T follicular helper cell (primary cell): ENCODE measurements around the gene PAF1.
"Not testable (repeated sequence)": the region's sequence is repeated elsewhere in the genome, so short reads cannot be mapped to it uniquely, and the experiment has no call there.

Source experiments
- DNase-seq: peaks from one replicate; pipeline ENCODE4 v3.0.0-alpha.2; 2020; ENCODE audit warnings: low read depth

Gene PAF1

DNA sequence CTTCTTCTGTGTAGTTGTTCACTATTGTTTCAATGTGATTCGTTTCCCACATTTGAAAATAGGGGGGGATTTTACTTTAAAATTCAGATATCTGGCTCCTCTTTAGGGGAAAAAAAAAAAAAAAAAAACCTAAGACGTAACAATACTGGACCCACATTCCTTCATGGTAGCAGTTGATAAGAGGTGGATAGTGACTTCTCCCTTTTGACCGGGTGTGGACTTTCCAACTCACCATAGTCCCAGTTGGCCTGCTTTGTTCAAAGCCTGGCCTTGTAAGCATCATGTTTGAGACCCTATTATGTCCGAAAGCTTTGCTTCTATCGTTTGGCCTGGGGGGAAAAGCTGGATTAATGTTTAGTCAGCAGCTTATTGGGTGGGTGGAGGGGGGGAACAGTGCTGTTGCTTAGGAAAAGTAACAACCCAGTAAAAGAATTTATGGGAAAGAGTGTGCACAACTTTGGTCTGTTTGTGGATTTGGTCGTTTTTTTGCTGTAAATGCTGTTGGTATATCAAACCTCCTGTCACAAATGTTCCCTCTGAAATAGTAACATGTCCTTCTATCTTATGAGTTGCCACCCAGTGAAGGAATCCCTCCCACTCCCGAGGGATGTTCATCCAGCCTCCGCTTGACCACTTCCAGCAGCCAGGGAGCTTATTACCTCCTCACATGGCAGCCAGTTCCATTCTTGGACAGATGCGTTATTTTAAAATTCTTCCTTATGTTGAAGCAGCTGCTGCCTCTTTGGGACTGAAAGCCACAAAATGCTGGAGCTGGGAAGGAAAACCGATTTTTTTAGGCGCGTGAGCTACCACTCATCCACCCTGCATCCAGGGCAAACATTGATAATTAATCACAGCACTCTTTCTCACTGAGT is 38.3 kb downstream of the PAF1 start:
- DNase-seq, result no peak

DNA sequence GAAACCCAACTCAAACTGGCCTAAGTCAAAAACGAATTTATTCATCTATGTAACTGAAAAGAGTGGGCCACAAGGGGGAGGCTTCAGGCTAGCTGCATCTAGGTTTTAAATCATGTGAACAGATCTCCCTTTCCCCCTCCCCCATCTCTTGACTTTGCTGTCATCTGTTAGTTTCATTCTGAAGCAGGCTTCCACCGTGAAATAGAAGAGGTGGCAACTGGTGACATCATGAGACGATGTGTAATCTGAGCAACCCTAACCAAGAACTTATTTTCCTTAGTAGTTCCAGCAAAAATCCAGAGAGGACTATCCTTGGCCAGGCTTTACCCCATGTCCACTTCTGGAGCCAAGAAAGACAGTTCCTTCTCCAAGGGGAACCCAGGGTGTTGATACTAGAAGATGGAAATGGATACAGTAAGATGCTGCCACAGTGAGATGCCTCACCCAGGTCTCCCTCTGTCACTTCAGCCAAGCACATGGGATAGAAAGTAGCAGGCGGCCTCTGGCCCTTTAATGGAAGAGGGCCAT is 39.3 kb downstream of the PAF1 start:
- DNase-seq, result no peak

DNA sequence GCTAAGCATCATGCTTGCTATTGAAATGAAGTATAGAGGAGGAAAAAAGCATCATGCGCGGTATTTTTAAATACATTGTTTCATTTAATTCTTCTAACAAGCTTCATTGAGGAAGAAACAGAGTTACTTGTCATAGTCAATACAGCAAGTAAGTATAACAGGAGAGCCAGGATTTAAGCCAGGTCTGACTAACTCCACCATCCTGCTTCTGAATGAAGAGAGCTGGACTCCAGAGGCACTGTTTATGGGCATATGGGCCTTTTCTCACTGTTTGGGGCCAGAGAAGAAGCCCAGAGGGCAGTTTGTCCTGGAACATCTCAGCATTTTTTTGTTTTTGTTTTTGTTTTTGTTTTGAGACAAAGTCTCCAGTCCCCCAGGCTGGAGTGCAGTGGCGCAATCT is 40.8 kb downstream of the PAF1 start:
- DNase-seq, result no peak

DNA sequence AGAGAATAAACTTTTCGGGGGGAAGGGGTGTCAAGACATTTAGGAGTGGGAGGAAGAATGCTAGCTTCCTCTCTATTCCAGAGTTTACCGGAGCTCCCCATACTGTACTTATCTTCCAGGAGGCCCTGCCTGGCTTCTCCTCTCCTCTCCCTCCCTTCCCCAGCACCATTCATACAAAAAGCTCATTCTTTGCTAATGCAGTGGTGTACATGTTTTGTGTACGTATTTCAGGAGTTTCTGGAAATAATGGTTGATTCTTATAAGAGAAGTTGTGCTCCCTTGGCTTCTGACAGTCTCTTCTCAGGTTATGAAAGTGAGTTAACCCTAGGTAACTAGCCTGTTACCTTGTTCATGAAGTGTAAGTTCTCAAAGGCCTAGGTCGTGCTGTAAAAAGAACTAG is 41.6 kb downstream of the PAF1 start:
- DNase-seq, result no peak

DNA sequence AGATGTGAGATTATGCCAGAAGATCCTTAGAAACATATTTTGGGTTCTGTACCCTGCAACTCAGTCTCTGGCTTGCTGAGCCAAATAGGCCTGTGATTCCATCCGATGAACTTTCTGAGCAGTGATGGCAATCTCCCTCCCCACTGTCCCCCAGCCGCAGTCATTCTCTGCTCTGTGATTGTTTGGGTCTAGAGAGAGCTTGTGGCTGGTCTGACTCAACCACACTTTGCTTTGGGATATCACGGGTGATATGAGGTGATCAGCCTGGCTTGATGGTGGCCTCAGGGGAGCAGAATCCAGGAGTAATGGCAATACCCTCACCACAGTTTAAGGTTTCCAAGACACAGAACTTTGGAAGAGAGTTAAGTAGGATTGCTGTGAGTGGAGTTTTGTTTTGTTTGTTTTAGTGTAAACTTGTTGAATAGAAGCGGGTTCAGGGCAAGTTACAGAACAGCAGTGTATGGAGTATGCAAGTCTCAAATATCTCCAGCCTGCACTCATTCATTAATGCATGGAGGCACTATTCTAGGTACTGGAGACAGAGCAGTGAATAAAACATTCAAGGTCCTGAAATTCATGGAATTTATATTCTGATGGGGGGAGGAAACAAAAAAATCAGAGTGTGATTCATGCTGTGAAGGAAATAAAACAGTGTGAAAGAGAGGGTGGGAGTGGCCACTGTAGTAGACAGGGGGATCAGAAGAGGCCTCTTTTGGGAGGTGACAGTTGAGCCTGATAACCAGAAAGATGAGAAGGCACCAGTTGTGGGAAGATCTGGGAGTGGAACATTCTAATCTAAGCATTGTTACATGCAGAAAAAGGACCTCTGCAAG is 43.4 kb downstream of the PAF1 start:
- no peak for DNase-seq

DNA sequence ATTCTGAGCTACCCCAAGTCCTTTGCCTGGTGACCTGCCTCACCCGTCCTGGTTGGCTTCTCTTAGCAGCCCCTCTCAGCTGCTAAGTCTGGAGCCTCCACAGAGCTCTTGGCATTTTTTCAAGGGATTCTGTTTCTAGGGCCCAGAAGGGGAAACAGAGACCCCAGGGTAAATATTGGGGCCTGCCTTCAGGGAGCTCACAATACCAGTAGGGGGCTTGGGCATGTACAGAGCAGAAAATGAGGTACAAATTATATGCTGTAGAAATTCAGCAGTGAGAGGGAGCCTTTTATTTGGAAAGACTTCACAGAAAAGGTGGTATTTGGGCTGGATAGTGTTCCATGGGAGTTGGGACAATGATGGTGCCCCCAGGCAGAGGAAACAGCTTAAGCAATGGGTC is 45.0 kb downstream of the PAF1 start:
- no peak for DNase-seq

DNA sequence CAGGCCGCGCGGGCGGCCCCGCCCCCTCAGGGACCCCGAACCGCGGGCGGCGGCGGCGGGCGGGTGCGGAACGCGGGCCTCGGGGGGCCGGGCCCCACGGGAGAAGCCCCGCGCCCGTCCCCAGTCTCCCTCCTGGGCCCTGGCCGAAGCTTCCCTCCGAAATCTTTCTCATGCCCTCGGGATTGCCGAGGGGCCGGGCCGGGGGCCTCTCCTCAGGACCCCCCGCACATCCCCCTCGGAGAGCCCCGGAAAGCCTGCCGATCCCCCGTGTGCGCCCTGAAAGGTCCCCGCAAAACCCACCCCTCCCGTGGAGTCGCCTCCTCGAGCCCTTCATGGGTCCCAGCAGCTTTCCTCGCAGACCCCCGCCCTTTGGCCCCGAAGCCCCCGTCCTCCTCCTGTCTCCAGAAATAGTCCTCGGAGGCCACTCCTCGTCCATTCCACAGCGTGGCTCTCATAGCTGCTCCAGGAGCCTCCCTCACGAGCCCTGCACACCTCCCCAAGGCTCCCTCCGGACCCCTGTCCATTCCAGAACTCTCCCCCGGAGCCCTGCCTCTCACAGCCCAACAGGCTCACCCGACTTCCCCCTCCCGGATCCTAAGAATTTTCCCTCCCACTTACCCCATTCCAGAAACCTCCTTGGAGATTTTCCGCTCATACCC is 48.1 kb downstream of the PAF1 start:
- DNase-seq, result no peak

DNA sequence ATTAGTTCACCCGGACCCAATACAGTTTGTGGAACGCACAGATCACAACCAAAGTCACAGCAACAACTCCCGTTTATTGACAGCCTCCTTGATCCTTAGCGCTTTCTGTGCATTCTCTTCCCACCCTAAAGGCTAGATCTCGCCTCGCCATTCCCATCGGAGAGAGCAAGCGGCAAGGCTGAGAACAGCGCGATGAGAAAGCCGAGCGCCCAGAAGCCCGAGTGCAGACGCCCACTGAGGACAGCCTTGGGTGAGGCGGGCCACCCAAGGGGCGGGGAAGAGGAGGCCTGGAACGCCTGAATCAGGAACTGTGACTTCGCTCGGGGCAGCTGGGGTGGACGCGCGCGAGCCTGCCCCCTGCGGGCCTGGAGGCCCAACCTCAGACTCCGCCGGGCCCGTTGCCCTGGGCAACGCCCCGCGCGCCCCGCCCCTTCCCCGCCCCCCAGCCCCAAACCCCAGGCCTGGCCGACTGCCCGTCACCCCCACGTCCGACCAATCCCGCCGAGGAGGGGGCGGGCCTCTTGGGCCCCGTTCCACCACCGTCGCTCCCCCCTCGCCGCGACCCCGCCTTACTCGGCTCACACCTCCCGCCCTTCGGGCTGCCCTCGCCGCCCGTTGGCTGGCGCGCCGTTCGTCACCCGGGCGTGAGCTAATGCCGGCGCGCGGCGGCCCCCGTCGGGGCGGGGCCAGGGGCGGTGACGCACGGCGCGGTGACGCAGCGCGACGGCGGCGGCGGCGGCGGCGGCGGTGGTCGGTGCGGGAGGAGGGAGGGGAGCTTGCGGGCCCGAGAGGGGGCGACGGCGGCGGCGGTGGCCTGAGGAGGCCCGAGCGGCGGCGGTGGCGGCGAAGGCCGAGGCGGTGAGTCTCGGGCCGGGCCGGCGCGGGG is 48.9 kb downstream of the PAF1 start, which contains the start of gene SAMD4B:
Gene SAMD4B, plus strand, starts transcription at position 703 of the 886 bp plus-strand sequence. CDS start 14,473 bp downstream, outside the sequence.
- DNase-seq, result peak; percentile 99

DNA sequence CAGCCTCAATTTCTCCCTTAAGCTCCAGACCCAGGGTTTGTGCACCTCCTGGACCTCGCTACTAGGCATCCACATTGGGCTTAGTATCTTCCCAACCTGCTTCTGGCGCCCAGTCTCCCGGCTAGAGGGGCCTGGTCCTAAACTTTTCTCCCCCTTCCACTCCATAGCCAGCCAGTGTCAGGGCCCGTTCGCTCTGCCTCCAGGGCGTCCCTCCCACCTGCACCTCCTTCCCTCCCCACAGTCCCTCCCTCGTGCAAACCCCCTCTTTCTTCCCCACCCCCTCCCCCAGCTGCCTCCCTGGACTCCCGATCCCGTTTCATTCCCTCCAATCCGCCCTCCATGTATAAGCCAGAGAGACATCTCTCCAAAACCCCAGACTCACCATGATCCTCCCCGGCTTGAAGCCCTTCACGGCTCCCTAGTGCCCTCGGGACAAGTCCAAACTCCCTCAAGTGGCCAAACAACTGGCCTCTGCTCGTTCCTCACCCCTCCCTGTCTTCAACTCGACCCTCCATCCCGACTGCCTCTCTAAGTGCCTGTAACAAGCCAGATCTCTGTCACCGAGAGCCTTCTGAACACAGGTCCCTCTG is 49.7 kb downstream of the PAF1 start:
- no peak for DNase-seq

DNA sequence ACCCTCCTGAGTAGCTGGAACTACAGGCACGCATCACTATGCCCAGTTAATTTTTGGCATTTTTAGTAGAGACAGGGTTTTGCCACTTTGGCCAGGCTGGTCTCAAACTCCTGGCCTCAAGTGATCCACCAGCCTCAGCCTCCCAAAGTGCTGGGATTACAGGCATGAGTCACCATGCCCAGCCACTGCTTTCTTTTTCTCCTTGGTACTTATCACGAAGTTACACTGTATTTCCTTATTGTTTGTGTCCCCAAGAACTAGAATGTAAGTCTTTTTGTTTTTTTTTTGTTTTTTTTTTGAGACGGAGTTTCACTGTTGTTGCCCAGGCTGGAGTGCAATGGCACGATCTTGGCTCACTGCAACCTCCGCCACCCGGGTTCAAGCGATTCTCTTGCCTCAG is 50.8 kb downstream of the PAF1 start:
- not testable (repeated sequence) for DNase-seq

DNA sequence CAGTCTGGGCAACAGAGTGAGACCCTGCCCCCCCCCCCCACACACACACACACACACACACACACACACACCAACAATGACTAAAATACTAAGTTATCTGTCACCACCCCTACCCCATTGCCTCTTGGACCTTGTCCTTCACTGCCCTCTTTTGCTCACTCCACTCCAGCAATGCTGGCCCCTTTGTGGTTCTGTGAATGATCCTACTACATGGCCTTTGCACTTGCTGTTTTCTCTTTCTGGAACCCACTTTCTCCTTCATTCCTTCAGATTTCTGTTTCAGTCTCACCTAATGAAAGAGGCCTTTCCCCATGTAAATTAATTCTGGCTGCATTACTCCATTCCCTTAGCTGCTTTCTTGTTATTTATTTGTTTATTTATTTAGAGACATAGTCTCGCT is 51.2 kb downstream of the PAF1 start:
- no peak for DNase-seq

DNA sequence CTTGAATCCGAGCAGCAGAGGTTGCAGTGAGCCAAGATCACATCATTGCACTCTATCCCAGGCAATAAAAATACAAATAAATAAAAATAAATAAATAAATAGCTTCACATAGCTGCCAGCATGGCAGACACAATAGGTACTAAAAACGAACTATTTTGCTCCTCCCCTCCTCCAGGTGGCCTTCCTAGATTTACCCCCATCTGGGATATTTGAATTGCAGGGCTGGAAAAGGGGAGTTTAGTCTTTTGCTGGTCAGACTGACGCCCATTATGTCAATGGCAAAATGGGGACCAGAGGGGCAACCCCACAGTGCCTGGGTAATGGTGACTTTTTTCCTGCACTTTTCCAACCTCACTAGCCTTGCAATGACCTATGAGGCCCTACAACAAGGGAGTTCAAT is 54.4 kb downstream of the PAF1 start:
- DNase-seq, result no peak
